ENCODE measurements around the gene DUS2.

DNA sequence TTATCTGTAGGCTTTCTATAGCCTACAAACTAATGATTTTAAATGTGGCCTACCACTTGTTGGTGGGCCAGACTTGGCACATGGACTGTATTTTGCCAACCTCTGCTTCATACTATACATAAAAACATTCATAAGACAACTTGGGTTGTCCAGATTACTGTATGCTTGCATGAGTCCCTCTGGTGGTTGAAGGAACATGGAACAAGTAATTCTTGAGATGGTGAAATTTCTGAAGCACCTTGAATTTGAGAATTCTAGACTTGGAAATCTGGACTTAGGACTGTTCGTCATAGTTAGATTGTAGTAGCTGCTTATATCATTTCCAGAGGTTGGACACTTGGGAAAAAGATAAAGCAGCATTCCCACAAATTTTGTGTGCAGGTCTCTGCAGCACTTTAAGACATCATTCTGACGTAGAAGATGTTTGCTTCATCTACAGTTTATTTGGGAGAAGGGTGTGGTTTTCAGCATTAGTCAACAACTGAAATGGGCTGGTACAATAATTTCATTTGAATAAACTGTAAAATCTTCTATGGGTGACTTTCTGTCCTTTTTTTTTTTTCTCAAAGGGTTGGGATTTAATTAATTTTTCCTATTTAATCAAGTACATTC, 93.3 kb downstream of the DUS2 start:
- TF ChIP-seq, protein P1, sequence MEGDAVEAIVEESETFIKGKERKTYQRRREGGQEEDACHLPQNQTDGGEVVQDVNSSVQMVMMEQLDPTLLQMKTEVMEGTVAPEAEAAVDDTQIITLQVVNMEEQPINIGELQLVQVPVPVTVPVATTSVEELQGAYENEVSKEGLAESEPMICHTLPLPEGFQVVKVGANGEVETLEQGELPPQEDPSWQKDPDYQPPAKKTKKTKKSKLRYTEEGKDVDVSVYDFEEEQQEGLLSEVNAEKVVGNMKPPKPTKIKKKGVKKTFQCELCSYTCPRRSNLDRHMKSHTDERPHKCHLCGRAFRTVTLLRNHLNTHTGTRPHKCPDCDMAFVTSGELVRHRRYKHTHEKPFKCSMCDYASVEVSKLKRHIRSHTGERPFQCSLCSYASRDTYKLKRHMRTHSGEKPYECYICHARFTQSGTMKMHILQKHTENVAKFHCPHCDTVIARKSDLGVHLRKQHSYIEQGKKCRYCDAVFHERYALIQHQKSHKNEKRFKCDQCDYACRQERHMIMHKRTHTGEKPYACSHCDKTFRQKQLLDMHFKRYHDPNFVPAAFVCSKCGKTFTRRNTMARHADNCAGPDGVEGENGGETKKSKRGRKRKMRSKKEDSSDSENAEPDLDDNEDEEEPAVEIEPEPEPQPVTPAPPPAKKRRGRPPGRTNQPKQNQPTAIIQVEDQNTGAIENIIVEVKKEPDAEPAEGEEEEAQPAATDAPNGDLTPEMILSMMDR (optimal IDR thresholded peaks at IDR 0.05 in 1 of 3, IDR thresholded peaks at IDR 0.05 in 1 of 3, conservative IDR thresholded peaks at IDR 0.05 in 1 of 3; ENCODE audit: extremely low read depth in 1 of 3, insufficient read depth in 2 of 3, low read length in 3 of 3), result peak in 2 of 3 experiments; percentile 48 to 55
- TF ChIP-seq EZH2 (IDR thresholded peaks at IDR 0.05; ENCODE audit: low read length), result no peak
